ENCODE measurements around the gene SAMD9L.
A peak's percentile ranks its signal among the peaks of the same experiment; 100 is the strongest.

SAMD9L gene

DNA sequence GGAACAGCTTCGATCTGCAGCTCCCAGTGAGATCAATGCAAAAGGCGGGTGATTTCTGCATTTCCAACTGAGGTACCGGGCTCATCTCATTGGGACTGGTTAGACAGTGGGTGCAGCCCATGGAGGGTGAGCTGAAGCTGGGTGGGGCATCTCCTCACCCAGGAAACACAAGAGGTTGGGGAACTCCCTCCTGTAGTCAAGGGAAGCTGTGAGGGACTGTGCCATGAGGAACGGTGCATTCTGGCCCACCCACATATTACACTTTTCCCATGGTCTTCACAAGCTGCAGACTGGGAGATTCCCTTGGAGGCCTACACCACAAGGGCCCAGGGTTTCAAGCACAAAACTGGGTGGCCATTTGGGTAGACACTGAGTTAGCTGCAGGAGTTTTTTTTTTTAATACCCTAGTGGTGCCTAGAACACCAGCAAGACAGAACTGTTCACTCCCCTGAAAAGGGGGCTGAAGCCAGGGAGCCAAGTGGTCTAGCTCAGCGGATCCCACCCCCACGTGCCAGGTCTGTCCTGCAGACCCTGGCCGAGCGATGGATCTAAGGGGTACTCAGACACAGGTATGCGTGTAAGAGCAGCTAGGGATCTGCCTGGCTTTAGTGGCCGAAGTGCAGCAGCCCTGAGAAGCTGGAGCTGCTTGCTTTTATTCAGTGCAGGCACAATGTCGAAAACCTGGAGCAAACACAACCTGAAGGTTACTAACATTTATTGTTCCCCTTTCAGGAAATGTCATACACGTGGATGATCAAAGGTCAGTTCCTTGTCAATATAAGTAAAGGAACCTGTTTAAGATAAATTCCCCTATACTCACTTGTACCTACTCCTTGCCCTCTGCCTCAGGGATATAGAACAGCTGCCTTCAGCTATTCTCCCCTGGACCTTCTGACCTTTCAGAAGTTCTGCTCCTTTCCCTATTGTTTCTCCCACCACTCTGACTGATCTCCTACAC lies 27.3 kb downstream of the SAMD9L start:
- Histone ChIP-seq H3K79me2 (ENCODE audit: control insufficient read depth, insufficient read depth, low read length, unreplicated experiment) (peaks cover 18% of the 10 kb centered on the region), H3K4me1 (ENCODE audit: control insufficient read depth, insufficient read depth, low read length, unreplicated experiment) (peaks cover 5% of the 10 kb centered on the region), H3K27me3 (ENCODE audit: insufficient read depth, low read length) (no peaks in the 10 kb centered on the region), H2AFZ (ENCODE audit: low read length, unreplicated experiment) (no peak overlapping the region), H3K27ac (ENCODE audit: low read depth, low read length) (no peak overlapping the region), H3K36me3 (ENCODE audit: insufficient read depth, low read length) (no peaks in the 10 kb centered on the region), H3K4me3 (ENCODE audit: low read depth, low read length) (no peak overlapping the region)

GRCh38 chr7:93119191-93119905 lies 28.8 kb downstream of the SAMD9L start:
- H3K4me1 ChIP-seq (ENCODE audit: control insufficient read depth, insufficient read depth, low read length, unreplicated experiment) = peaks cover 10% of the 10 kb centered on the region
- no peak overlapping the region for H3K27ac ChIP-seq (ENCODE audit: low read depth, low read length)
- H3K27me3 ChIP-seq (ENCODE audit: insufficient read depth, low read length) = no peaks in the 10 kb centered on the region
- no peak overlapping the region for H3K4me3 ChIP-seq (ENCODE audit: low read depth, low read length)
- peaks cover 33% of the 10 kb centered on the region for H3K79me2 ChIP-seq (ENCODE audit: control insufficient read depth, insufficient read depth, low read length, unreplicated experiment)
- H2AFZ ChIP-seq (ENCODE audit: low read length, unreplicated experiment) = no peak overlapping the region
- peaks cover 9% of the 10 kb centered on the region for H3K36me3 ChIP-seq (ENCODE audit: insufficient read depth, low read length)

GRCh38 chr7:93117852-93118530 lies 30.2 kb downstream of the SAMD9L start, which contains the start of gene SAMD9:
SAMD9 (minus strand) TSS chr7:93117979; CDS start chr7:93106097, 11,882 bp downstream.
- Histone ChIP-seq H3K36me3 (ENCODE audit: insufficient read depth, low read length) (peaks cover 17% of the 10 kb centered on the region), H2AFZ (ENCODE audit: low read length, unreplicated experiment) (peak within 1 kb of the TSS; percentile 97), H3K4me1 (ENCODE audit: control insufficient read depth, insufficient read depth, low read length, unreplicated experiment) (peaks cover 10% of the 10 kb centered on the region), H3K79me2 (ENCODE audit: control insufficient read depth, insufficient read depth, low read length, unreplicated experiment) (peaks cover 40% of the 10 kb centered on the region), H3K27ac (ENCODE audit: low read depth, low read length) (peak within 1 kb of the TSS; percentile 87), H3K27me3 (ENCODE audit: insufficient read depth, low read length) (no peaks in the 10 kb centered on the region), H3K4me3 (ENCODE audit: low read depth, low read length) (peak within 1 kb of the TSS; percentile 83)

GRCh38 chr7:93117327-93117726 lies 30.9 kb downstream of the SAMD9L start:
- Histone ChIP-seq H3K27me3 (ENCODE audit: insufficient read depth, low read length) (no peaks in the 10 kb centered on the region), H3K36me3 (ENCODE audit: insufficient read depth, low read length) (peaks cover 17% of the 10 kb centered on the region), H3K4me3 (ENCODE audit: low read depth, low read length) (peak overlapping the region; percentile 83), H3K79me2 (ENCODE audit: control insufficient read depth, insufficient read depth, low read length, unreplicated experiment) (peaks cover 41% of the 10 kb centered on the region), H3K27ac (ENCODE audit: low read depth, low read length) (peak overlapping the region; percentile 87), H3K4me1 (ENCODE audit: control insufficient read depth, insufficient read depth, low read length, unreplicated experiment) (peaks cover 10% of the 10 kb centered on the region), H2AFZ (ENCODE audit: low read length, unreplicated experiment) (no peak overlapping the region)

- peaks cover 10% of the 10 kb centered on the region for H3K4me1 ChIP-seq (ENCODE audit: control insufficient read depth, insufficient read depth, low read length, unreplicated experiment)
- H3K27me3 ChIP-seq (ENCODE audit: insufficient read depth, low read length) = no peaks in the 10 kb centered on the region
- H3K79me2 ChIP-seq (ENCODE audit: control insufficient read depth, insufficient read depth, low read length, unreplicated experiment) = peaks cover 43% of the 10 kb centered on the region
- H3K36me3 ChIP-seq (ENCODE audit: insufficient read depth, low read length) = peaks cover 17% of the 10 kb centered on the region
- H3K4me3 ChIP-seq (ENCODE audit: low read depth, low read length) = peak overlapping the region; percentile 83
- H3K27ac ChIP-seq (ENCODE audit: low read depth, low read length) = peak overlapping the region; percentile 87
- peak overlapping the region; percentile 26 for H2AFZ ChIP-seq (ENCODE audit: low read length, unreplicated experiment)
These were observed 32.4 kb downstream of the SAMD9L start for GRCh38 chr7:93115796-93116195.

DNA sequence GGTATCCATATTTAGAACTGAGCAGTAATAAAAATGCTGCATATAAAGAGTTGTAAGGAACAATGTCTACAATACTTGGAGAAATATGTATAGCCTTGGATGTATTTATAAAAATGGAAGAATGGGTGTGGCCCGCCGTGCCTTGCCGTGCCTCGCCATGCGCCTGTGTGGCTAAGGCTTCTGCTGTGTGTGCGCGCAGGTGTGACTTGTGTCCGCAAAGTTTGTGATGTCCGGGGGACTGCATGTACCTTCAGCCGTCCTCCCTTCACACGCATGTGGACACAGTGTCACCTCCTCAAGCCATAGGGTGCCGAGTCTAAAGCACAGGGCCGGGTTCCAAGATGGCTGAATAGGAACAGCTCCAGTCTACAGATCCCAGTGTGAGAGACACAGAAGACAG lies 40.2 kb downstream of the SAMD9L start:
- no peak overlapping the region for H3K4me3 ChIP-seq (ENCODE audit: low read depth, low read length)
- H2AFZ ChIP-seq (ENCODE audit: low read length, unreplicated experiment) = no peak overlapping the region
- peaks cover 66% of the 10 kb centered on the region for H3K36me3 ChIP-seq (ENCODE audit: insufficient read depth, low read length)
- peaks cover 29% of the 10 kb centered on the region for H3K79me2 ChIP-seq (ENCODE audit: control insufficient read depth, insufficient read depth, low read length, unreplicated experiment)
- H3K27ac ChIP-seq (ENCODE audit: low read depth, low read length) = no peak overlapping the region
- H3K4me1 ChIP-seq (ENCODE audit: control insufficient read depth, insufficient read depth, low read length, unreplicated experiment) = no peaks in the 10 kb centered on the region
- no peaks in the 10 kb centered on the region for H3K27me3 ChIP-seq (ENCODE audit: insufficient read depth, low read length)

- Histone ChIP-seq H3K36me3 (ENCODE audit: insufficient read depth, low read length) (peaks cover 19% of the 10 kb centered on the region), H3K4me3 (ENCODE audit: low read depth, low read length) (no peak overlapping the region), H3K79me2 (ENCODE audit: control insufficient read depth, insufficient read depth, low read length, unreplicated experiment) (no peaks in the 10 kb centered on the region), H2AFZ (ENCODE audit: low read length, unreplicated experiment) (no peak overlapping the region), H3K27ac (ENCODE audit: low read depth, low read length) (no peak overlapping the region), H3K4me1 (ENCODE audit: control insufficient read depth, insufficient read depth, low read length, unreplicated experiment) (no peaks in the 10 kb centered on the region), H3K27me3 (ENCODE audit: insufficient read depth, low read length) (no peaks in the 10 kb centered on the region)
These were observed 50.8 kb downstream of the SAMD9L start for GRCh38 chr7:93097388-93097787.

DNA sequence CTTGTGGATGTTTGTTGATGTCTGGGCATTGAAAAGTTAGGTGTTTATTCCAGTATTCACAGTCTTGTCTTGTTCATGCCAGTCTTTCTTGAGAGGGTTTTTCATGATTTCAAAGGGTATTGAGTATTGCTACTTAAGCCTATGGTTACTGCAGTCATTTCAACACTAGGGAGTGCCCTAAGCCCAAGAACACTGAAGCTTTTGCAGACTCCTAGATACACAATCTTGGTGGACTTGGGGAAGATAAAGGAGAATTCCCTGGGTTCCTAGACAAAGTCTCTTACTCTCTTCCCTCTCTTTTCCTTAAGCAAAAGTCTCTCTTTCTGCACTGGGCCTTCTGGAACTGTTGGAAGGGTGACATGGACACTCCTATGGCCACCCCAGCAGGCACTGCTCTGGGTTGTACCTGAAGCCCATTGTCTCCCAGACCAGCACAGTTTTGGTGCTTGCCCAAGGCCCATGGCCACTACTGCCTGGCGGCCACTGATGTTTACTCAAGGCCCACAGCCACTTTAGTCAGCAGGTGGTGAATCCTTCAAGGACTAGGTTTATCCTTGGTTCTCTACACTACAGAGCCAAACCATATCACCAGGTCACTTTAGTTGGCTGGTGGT lies 55.3 kb downstream of the SAMD9L start:
- Histone ChIP-seq H3K27me3 (ENCODE audit: insufficient read depth, low read length) (no peaks in the 10 kb centered on the region; the same call in 1 of the 2 replicates), H3K79me2 (ENCODE audit: control insufficient read depth, insufficient read depth, low read length, unreplicated experiment) (no peaks in the 10 kb centered on the region), H3K4me1 (ENCODE audit: control insufficient read depth, insufficient read depth, low read length, unreplicated experiment) (peaks cover 3% of the 10 kb centered on the region), H3K27ac (ENCODE audit: low read depth, low read length) (no peak overlapping the region), H3K36me3 (ENCODE audit: insufficient read depth, low read length) (no peaks in the 10 kb centered on the region), H3K4me3 (ENCODE audit: low read depth, low read length) (no peak overlapping the region), H2AFZ (ENCODE audit: low read length, unreplicated experiment) (no peak overlapping the region)

All from ACC112 (cell line).